CD4-positive, alpha-beta T cell treated with Interleukin-17A for 1 hour (primary cell): ENCODE results near the gene MYO5C.
A peak's percentile ranks its signal among the peaks of the same experiment; 100 is the strongest.

Experiments
- DNase-seq: peaks from one replicate; pipeline ENCODE4 v3.0.0-alpha.2; 2020

Gene MYO5C

GRCh38 chr15:52295421-52296001, at the start of gene MYO5C:
MYO5C (minus strand) TSS chr15:52295804; CDS start chr15:52295636, 168 bp downstream.
- no peak for DNase-seq

GRCh38 chr15:52344592-52344991, 49.0 kb upstream of the MYO5C start:
- DNase-seq = no peak

- DNase-seq = no peak
Observed at GRCh38 chr15:52343831-52344230, 48.2 kb upstream of the MYO5C start.

GRCh38 chr15:52340093-52340492, 44.5 kb upstream of the MYO5C start:
- DNase-seq = no peak

GRCh38 chr15:52338891-52339290, 43.3 kb upstream of the MYO5C start:
- DNase-seq = no peak

GRCh38 chr15:52338058-52338457, 42.5 kb upstream of the MYO5C start:
- no peak for DNase-seq

- no peak for DNase-seq
Observed at GRCh38 chr15:52337198-52337853, 41.7 kb upstream of the MYO5C start.

GRCh38 chr15:52336529-52336928, 40.9 kb upstream of the MYO5C start:
- DNase-seq = no peak

GRCh38 chr15:52334491-52335160, 39.0 kb upstream of the MYO5C start:
- DNase-seq = no peak

- peak; percentile 83 for DNase-seq
Observed at GRCh38 chr15:52331490-52332240, 36.1 kb upstream of the MYO5C start.

GRCh38 chr15:52329987-52330386, 34.4 kb upstream of the MYO5C start:
- DNase-seq = no peak

- no peak for DNase-seq
Observed at GRCh38 chr15:52329150-52329549, 33.5 kb upstream of the MYO5C start.

GRCh38 chr15:52328680-52329079, 33.1 kb upstream of the MYO5C start:
- DNase-seq = no peak

GRCh38 chr15:52326756-52327155, 31.2 kb upstream of the MYO5C start:
- no peak for DNase-seq

GRCh38 chr15:52324109-52324508, 28.5 kb upstream of the MYO5C start:
- DNase-seq = no peak

- no peak for DNase-seq
Observed at GRCh38 chr15:52318729-52319500, 23.3 kb upstream of the MYO5C start.

GRCh38 chr15:52317688-52318087, 22.1 kb upstream of the MYO5C start:
- DNase-seq = no peak

- DNase-seq = no peak
Observed at GRCh38 chr15:52317022-52317421, 21.4 kb upstream of the MYO5C start.

- DNase-seq = no peak
Observed at GRCh38 chr15:52309154-52309548, 13.5 kb upstream of the MYO5C start.

GRCh38 chr15:52308446-52309153, 13.0 kb upstream of the MYO5C start:
- no peak for DNase-seq

GRCh38 chr15:52307847-52308246, 12.2 kb upstream of the MYO5C start:
- no peak for DNase-seq

- no peak for DNase-seq
Observed at GRCh38 chr15:52306270-52306669, 10.7 kb upstream of the MYO5C start.
